Parathyroid adenoma (tissue), 2 donors: ENCODE measurements around the gene ADCY6.

Experiments used
- H2AFZ ChIP-seq: fragments of 300-600 bp; sonication (generic); one replicate; pipeline ENCODE4 v1.7.0; 2017; ENCODE audit warnings: antibody characterized with exemption, mild to moderate bottlenecking
- H3K27ac ChIP-seq: fragments of 300-600 bp; sonication (generic); one replicate; pipeline ENCODE4 v1.7.0; 2017
- H3K27me3 ChIP-seq: fragments of 300-600 bp; sonication (generic); one replicate; pipeline ENCODE4 v1.7.0; 2017; ENCODE audit warnings: low read length; ENCODE audit not compliant: control insufficient read depth, insufficient read depth
- H3K36me3 ChIP-seq: fragments of 300-600 bp; sonication (generic); one replicate; pipeline ENCODE4 v1.7.0; 2017; ENCODE audit warnings: low read length; ENCODE audit not compliant: control insufficient read depth, insufficient read depth
- H3K4me1 ChIP-seq: fragments of 300-600 bp; sonication (generic); one replicate; pipeline ENCODE4 v1.7.0; 2017; ENCODE audit warnings: control low read depth
- H3K4me2 ChIP-seq: fragments of 300-600 bp; sonication (generic); one replicate; pipeline ENCODE4 v1.7.0; 2017; ENCODE audit warnings: low read length
- H3K4me3 ChIP-seq: fragments of 300-600 bp; sonication (generic); one replicate; pipeline ENCODE4 v1.7.0; 2017; ENCODE audit warnings: low read depth, low read length
- H3K79me2 ChIP-seq: fragments of 300-600 bp; sonication (generic); one replicate; pipeline ENCODE4 v1.7.0; 2017; ENCODE audit warnings: control low read depth
- H3K9ac ChIP-seq: fragments of 300-600 bp; sonication (generic); one replicate; pipeline ENCODE4 v1.7.0; 2017; ENCODE audit warnings: mild to moderate bottlenecking
- H3K9me3 ChIP-seq: fragments of 300-600 bp; sonication (generic); one replicate; pipeline ENCODE4 v1.7.0; 2017; ENCODE audit warnings: low read length; ENCODE audit not compliant: control insufficient read depth
- CTCF ChIP-seq: fragments of 300-600 bp; sonication (generic); IDR thresholded peaks from one replicate; pipeline ENCODE4 v1.7.0; 2017; ENCODE audit warnings: antibody characterized with exemption, mild to moderate bottlenecking
- donor health status: primary hyperparathyroidism.

The ADCY6 gene

DNA sequence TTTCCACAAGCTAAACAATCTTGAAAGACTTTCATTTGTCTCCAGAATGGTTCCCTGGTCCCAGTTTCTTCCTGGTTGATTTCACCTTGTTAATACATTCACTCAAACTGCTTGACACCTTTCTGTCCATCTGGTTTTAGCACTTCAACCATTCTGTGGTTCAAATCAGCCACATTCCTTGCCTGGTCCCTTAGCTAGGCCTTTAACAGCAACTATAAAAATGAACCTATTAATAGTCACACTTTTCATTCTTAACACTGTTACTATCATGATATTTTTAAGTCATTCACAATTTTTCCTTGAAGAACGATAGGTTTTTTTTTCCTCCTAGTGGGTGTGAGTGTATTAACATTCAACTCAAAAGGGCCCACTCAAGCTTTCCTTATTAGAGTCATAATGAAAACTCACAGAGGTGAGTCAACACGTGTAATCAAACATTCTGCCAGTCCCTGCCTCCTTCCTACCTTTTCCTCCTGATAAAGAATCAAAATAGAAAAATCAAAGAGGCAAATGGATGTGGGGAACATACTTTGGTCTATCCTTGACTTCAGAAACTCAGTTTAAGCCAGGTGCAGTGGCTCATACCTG, 38.0 kb downstream of the ADCY6 start:
- no peak overlapping the region for H3K27ac ChIP-seq
- TF ChIP-seq CTCF = no peak
- H2AFZ ChIP-seq = no peak overlapping the region
- H3K9me3 ChIP-seq = no peaks in the 10 kb centered on the region
- peaks cover 4% of the 10 kb centered on the region for H3K4me1 ChIP-seq
- no peak overlapping the region for H3K9ac ChIP-seq
- H3K4me3 ChIP-seq = no peak overlapping the region
- H3K27me3 ChIP-seq = no peaks in the 10 kb centered on the region
- no peak overlapping the region for H3K4me2 ChIP-seq
- H3K36me3 ChIP-seq = no peaks in the 10 kb centered on the region
- no peaks in the 10 kb centered on the region for H3K79me2 ChIP-seq

DNA sequence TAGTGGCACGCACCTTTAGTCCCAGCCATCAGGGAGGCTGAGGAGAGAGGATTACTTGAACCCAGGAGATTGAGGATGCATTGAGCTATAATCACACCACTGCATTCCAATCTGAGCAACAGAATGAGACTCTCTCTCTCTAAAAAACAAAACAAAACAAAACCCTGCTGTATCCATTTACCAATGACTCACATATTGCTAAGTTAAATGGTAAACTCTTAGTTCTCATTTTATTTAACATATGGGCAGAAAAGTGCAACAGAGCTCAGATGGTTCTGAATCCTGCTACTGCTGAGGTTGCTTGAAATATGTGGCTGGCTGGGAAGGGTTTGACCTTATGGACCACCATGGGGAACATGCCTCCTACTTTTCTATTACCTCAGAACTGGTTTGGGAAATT, 38.7 kb downstream of the ADCY6 start:
- H3K4me3 ChIP-seq = no peak overlapping the region
- H3K4me2 ChIP-seq = no peak overlapping the region
- H3K79me2 ChIP-seq = no peaks in the 10 kb centered on the region
- H3K36me3 ChIP-seq = no peaks in the 10 kb centered on the region
- H3K27me3 ChIP-seq = no peaks in the 10 kb centered on the region
- no peak for TF ChIP-seq CTCF
- no peaks in the 10 kb centered on the region for H3K9me3 ChIP-seq
- no peak overlapping the region for H3K27ac ChIP-seq
- H3K9ac ChIP-seq = no peak overlapping the region
- H2AFZ ChIP-seq = no peak overlapping the region
- peaks cover 4% of the 10 kb centered on the region for H3K4me1 ChIP-seq

GRCh38 chr12:48744251-48745008, 44.5 kb downstream of the ADCY6 start:
- Histone ChIP-seq H2AFZ (no peak overlapping the region), H3K4me3 (no peak overlapping the region), H3K4me2 (no peak overlapping the region), H3K27ac (no peak overlapping the region), H3K27me3 (no peaks in the 10 kb centered on the region), H3K79me2 (no peaks in the 10 kb centered on the region), H3K9me3 (no peaks in the 10 kb centered on the region), H3K36me3 (no peaks in the 10 kb centered on the region), H3K9ac (no peak overlapping the region), H3K4me1 (peaks cover 4% of the 10 kb centered on the region)
- TF ChIP-seq CTCF = no peak

- H3K4me1 ChIP-seq = no peaks in the 10 kb centered on the region
- TF ChIP-seq CTCF = no peak
- no peaks in the 10 kb centered on the region for H3K27me3 ChIP-seq
- no peaks in the 10 kb centered on the region for H3K79me2 ChIP-seq
- H3K27ac ChIP-seq = no peak overlapping the region
- no peak overlapping the region for H3K4me3 ChIP-seq
- H3K9ac ChIP-seq = no peak overlapping the region
- no peaks in the 10 kb centered on the region for H3K9me3 ChIP-seq
- H3K4me2 ChIP-seq = no peak overlapping the region
- H2AFZ ChIP-seq = no peak overlapping the region
- H3K36me3 ChIP-seq = no peaks in the 10 kb centered on the region
These were observed 49.1 kb downstream of the ADCY6 start for GRCh38 chr12:48739618-48740269.
